ENCODE data around the gene TEX44. TPM values are rescaled to one million over a fixed set of nuclear protein-coding genes. Genes with fewer than 3 reads are reported as not detected.
A peak's percentile ranks its signal among the peaks of the same experiment; 100 is the strongest.

TEX44 gene
- total and polyA plus RNA-seq, 2 of the 13 experiments (the other 11 are each of a cell fraction or from before 2014, with no cell fraction given) = not detected

- TF ChIP-seq ZNF512 (CRISPR knock-in tag; IDR thresholded peaks at IDR 0.05) (no peak), BHLHE40 (IDR thresholded peaks at IDR 0.05; ENCODE audit: low read length) (peak; percentile 88), HHEX (CRISPR knock-in tag; IDR thresholded peaks at IDR 0.05) (no peak), RBM39 (IDR thresholded peaks at IDR 0.05; ENCODE audit: low read depth, low read length, poor library complexity, severe bottlenecking) (peak; percentile 11), E2F2 (CRISPR knock-in tag; IDR thresholded peaks at IDR 0.05; ENCODE audit: borderline replicate concordance) (peak; percentile 35; the same call in 1 of the 2 replicates), HOXA3 (CRISPR knock-in tag; IDR thresholded peaks at IDR 0.05) (no peak; the same call in 1 of the 2 replicates), MIER3 (CRISPR knock-in tag; IDR thresholded peaks at IDR 0.05; ENCODE audit: borderline replicate concordance) (peak; percentile 42; the same call in 1 of the 2 replicates), LRRFIP1 (CRISPR knock-in tag; conservative IDR thresholded peaks at IDR 0.05) (no peak), AFF4 (CRISPR knock-in tag; IDR thresholded peaks at IDR 0.05) (peak; percentile 75; the same call in 1 of the 2 replicates), POLR2AphosphoS2 (IDR thresholded peaks at IDR 0.05; ENCODE audit: low read depth, low read length) (no peak), PRDM10 (CRISPR knock-in tag; IDR thresholded peaks at IDR 0.05; ENCODE audit: low read depth) (peak; percentile 57; the same call in 1 of the 2 replicates), ZNF629 (CRISPR knock-in tag; conservative IDR thresholded peaks at IDR 0.05) (no peak), CREM (IDR thresholded peaks at IDR 0.05) (no peak), CREM (CRISPR knock-in tag; IDR thresholded peaks at IDR 0.05) (no peak), BORCS8-MEF2B (CRISPR knock-in tag; IDR thresholded peaks at IDR 0.05) (peak; percentile 89)
Observed at GRCh38 chr2:231613663-231614558, 21.2 kb downstream of the TEX44 start (continued).
